Aorta (tissue), 5 donors: ENCODE results near the gene TRIM62. TPM values are rescaled to one million over a fixed set of nuclear protein-coding genes. Genes with fewer than 3 reads are reported as not detected.

Source experiments
- ATAC-seq: fragments of 200-7000 bp; cut with Tn5 transposase; one replicate; pipeline ENCODE4 v1.9.1; 2022; ENCODE audit warnings: moderate library complexity; ENCODE audit not compliant: low FRiP score
- DNase-seq, 2 donors: peaks; one replicate each; pipeline ENCODE4 v3.0.0-alpha.2; 2020
- H3K27ac ChIP-seq, 2 donors: one replicate each; pipeline ENCODE4 v1.5.1; 2013; ENCODE audit warnings: low read length in 2 of 2, mild to moderate bottlenecking in 2 of 2, moderate library complexity in 2 of 2, control low read depth in 1 of 2, inconsistent platforms in 1 of 2, low read depth in 1 of 2
- H3K27me3 ChIP-seq, 2 donors: one replicate each; pipeline ENCODE4 v1.6.1; 2013; ENCODE audit warnings: control low read depth in 1 of 2, low read length in 1 of 2, mild to moderate bottlenecking in 1 of 2, moderate library complexity in 1 of 2; ENCODE audit not compliant: insufficient read depth in 2 of 2, control insufficient read depth in 1 of 2
- H3K36me3 ChIP-seq, 2 donors: one replicate each; pipeline ENCODE4 v1.6.1; 2013; ENCODE audit warnings: control low read depth in 1 of 2, low read length in 1 of 2, mild to moderate bottlenecking in 1 of 2; ENCODE audit not compliant: insufficient read depth in 2 of 2, control insufficient read depth in 1 of 2
- H3K4me1 ChIP-seq, 2 donors: one replicate each; pipeline ENCODE4 v1.6.1; 2013; ENCODE audit warnings: low read length in 2 of 2, control low read depth in 1 of 2, mild to moderate bottlenecking in 1 of 2, moderate library complexity in 1 of 2; ENCODE audit not compliant: insufficient read depth in 2 of 2, control insufficient read depth in 1 of 2
- H3K4me3 ChIP-seq, 2 donors: one replicate each; pipeline ENCODE4 v1.5.1; 2013; ENCODE audit warnings: low read length in 2 of 2, control low read depth in 1 of 2, mild to moderate bottlenecking in 1 of 2
- H3K9me3 ChIP-seq: one replicate; pipeline ENCODE4 v1.6.1; 2013; ENCODE audit warnings: mild to moderate bottlenecking, low read length; ENCODE audit not compliant: control insufficient read depth
- WGBS, 2 donors: extraction: QIAGEN DNeasy Blood & Tissue Kit; methylation state at CpG; one replicate each; pipeline ENCODE4 v1.1.7; 2013; 5-methylcytosine and 5-hydroxymethylcytosine counted together
- intact Hi-C, 2 donors: fragments of 100-400 bp; cut with DNase I; formaldehyde crosslinking; loops; one replicate each; pipeline versions ENCODE4 v1.14.2 to v1.15.0; 2022
- polyA plus RNA-seq, 2 donors: library from polyadenylated mRNA; stranded (reverse); fragments of 200-250 nt; gene quantifications; one replicate each; pipeline ENCODE4 v1.2.3, GENCODE V29; 2013
- total RNA-seq, 2 donors: library from RNA; stranded (reverse); fragmentation: NEBNext Ultra II Directional; extraction: Animal tissue kit (Norgen Biotek cat#: 25700); gene quantifications; one replicate each; pipeline ENCODE4 v1.2.1, GENCODE V29; 2021
- donor health status: healthy with polysubstance abuse.
- donor health status: Bipolar disorder and iron deficiency.
- donor health status: DM: no; HTN: no; CAD: no.
- donor health status: DM: no; HTN: no; CAD: no.
- donor health status: DM: yes; HTN: yes; CAD: no.

TRIM62 gene
- total and polyA plus RNA-seq, 4 donors: 1.0 to 8.0 (median 6.7) TPM

- DNase-seq (no peak), ATAC-seq (no peak)
- WGBS, 2 donors: 64 to 76% methylated on average over 3 of the region's 3 CpGs
- Histone ChIP-seq H3K27ac (no peak overlapping the region), H3K4me3 (no peak overlapping the region), H3K9me3 (no peaks in the 10 kb centered on the region), H3K27me3 (no peaks in the 10 kb centered on the region), H3K36me3 (peaks cover 0 to 6% of the 10 kb centered on the region in 2 donors), H3K4me1 (no peaks in the 10 kb centered on the region)
- intact Hi-C loops: no loop called here
Observed at GRCh38 chr1:33147997-33148314, 33.9 kb downstream of the TRIM62 start.

- Histone ChIP-seq H3K27ac (no peak overlapping the region), H3K36me3 (peaks cover 0 to 6% of the 10 kb centered on the region in 2 donors), H3K27me3 (no peaks in the 10 kb centered on the region), H3K4me1 (no peaks in the 10 kb centered on the region), H3K4me3 (no peak overlapping the region), H3K9me3 (no peaks in the 10 kb centered on the region)
- ATAC-seq (no peak), DNase-seq (no peak)
- intact Hi-C loops: no loop called here
- WGBS, 2 donors: 95% methylated on average over 30 of the region's 30 CpGs
Observed at GRCh38 chr1:33147275-33147996, 34.4 kb downstream of the TRIM62 start.

- ATAC-seq (no peak), DNase-seq (no peak)
- H3K4me3 ChIP-seq: no peak overlapping the region
- intact Hi-C loops: no loop called here
- H3K27me3 ChIP-seq: no peaks in the 10 kb centered on the region
- H3K36me3 ChIP-seq: peaks cover 0 to 6% of the 10 kb centered on the region in 2 donors
- no peaks in the 10 kb centered on the region for H3K9me3 ChIP-seq
- 81 to 94% methylated on average over 3 of the region's 3 CpGs for WGBS, 2 donors
- H3K27ac ChIP-seq: no peak overlapping the region
- H3K4me1 ChIP-seq: no peaks in the 10 kb centered on the region
Observed at GRCh38 chr1:33146003-33146402, 35.8 kb downstream of the TRIM62 start.

GRCh38 chr1:33143698-33144097 is 38.1 kb downstream of the TRIM62 start:
- Histone ChIP-seq H3K27me3 (no peaks in the 10 kb centered on the region), H3K4me3 (no peak overlapping the region), H3K27ac (no peak overlapping the region), H3K36me3 (peaks cover 0 to 4% of the 10 kb centered on the region in 2 donors), H3K9me3 (no peaks in the 10 kb centered on the region), H3K4me1 (no peaks in the 10 kb centered on the region)
- intact Hi-C loops: no loop called here
- DNase-seq (no peak), ATAC-seq (no peak)
- 24 to 34% methylated on average over 2 of the region's 2 CpGs for WGBS, 2 donors

- H3K27ac ChIP-seq: no peak overlapping the region
- DNase-seq (peak in 1 of 2 donors; percentile 71), ATAC-seq (peak; percentile 45)
- peaks cover 0 to 4% of the 10 kb centered on the region in 2 donors for H3K36me3 ChIP-seq
- no peak overlapping the region for H3K4me3 ChIP-seq
- intact Hi-C loops: no loop called here
- no peaks in the 10 kb centered on the region for H3K27me3 ChIP-seq
- H3K9me3 ChIP-seq: no peaks in the 10 kb centered on the region
- no peaks in the 10 kb centered on the region for H3K4me1 ChIP-seq
- WGBS, 2 donors: 7 to 8% methylated on average over 4 of the region's 4 CpGs
Observed at GRCh38 chr1:33143176-33143575, 38.7 kb downstream of the TRIM62 start.

GRCh38 chr1:33142483-33143064 is 39.3 kb downstream of the TRIM62 start:
- Histone ChIP-seq H3K4me1 (no peaks in the 10 kb centered on the region), H3K9me3 (no peaks in the 10 kb centered on the region), H3K27ac (no peak overlapping the region), H3K36me3 (peaks cover 0 to 4% of the 10 kb centered on the region in 2 donors), H3K4me3 (no peak overlapping the region), H3K27me3 (no peaks in the 10 kb centered on the region)
- ATAC-seq: no peak
- intact Hi-C loops: no loop called here
- 25 to 44% methylated on average over 7 of the region's 7 CpGs for WGBS, 2 donors
- DNase-seq: peak in 1 of 2 donors; percentile 64

- ATAC-seq: no peak
- no peak for DNase-seq
- WGBS, 2 donors: 59 to 65% methylated on average over 3 of the region's 3 CpGs
- Histone ChIP-seq H3K27ac (no peak overlapping the region), H3K9me3 (no peaks in the 10 kb centered on the region), H3K36me3 (peaks cover 0 to 4% of the 10 kb centered on the region in 2 donors), H3K27me3 (no peaks in the 10 kb centered on the region), H3K4me1 (no peaks in the 10 kb centered on the region), H3K4me3 (no peak overlapping the region)
- intact Hi-C loops: no loop called here
Observed at GRCh38 chr1:33141781-33142180, 40.1 kb downstream of the TRIM62 start.

GRCh38 chr1:33141216-33141615 is 40.6 kb downstream of the TRIM62 start:
- Histone ChIP-seq H3K9me3 (no peaks in the 10 kb centered on the region), H3K36me3 (peaks cover 0 to 1% of the 10 kb centered on the region in 2 donors), H3K27me3 (no peaks in the 10 kb centered on the region), H3K4me1 (no peaks in the 10 kb centered on the region), H3K4me3 (no peak overlapping the region), H3K27ac (no peak overlapping the region)
- DNase-seq (peak in 1 of 2 donors; percentile 31), ATAC-seq (no peak)
- WGBS, 2 donors: 83 to 86% methylated on average over 2 of the region's 2 CpGs
- intact Hi-C loops: no loop called here
